K562 (cell line): ENCODE results near the gene CREB3L2. TPM values are rescaled to one million over a fixed set of nuclear protein-coding genes. Genes with fewer than 3 reads are reported as not detected.

Experiments used
- ATF1 ChIP-seq, 2 experiments: fragments of 450-650 bp in 1 of 2; IDR thresholded peaks; 2 replicates each; pipeline ENCODE4 v1.6.1; 2016; ENCODE audit warnings: missing compliant biosample characterization in 1 of 2, missing genetic modification characterization in 1 of 2
- BRF2 ChIP-seq: IDR thresholded peaks from 3 replicates; pipeline ENCODE4 v1.6.1; 2011; ENCODE audit warnings: borderline replicate concordance, mild to moderate bottlenecking; ENCODE audit not compliant: insufficient read length, insufficient read depth
- DMBX1 ChIP-seq: fragments of 250-450 bp; sonication (Bioruptor Pico); IDR thresholded peaks from 2 replicates; pipeline ENCODE4 v1.8.0; 2022; ENCODE audit warnings: inconsistent platforms, mild to moderate bottlenecking, moderate library complexity, borderline replicate concordance
- E2F1 ChIP-seq: sonication (generic); formaldehyde crosslinking; IDR thresholded peaks from 2 replicates; pipeline ENCODE4 v1.8.1; 2023; ENCODE audit warnings: mild to moderate bottlenecking, missing genetic modification reagents, moderate library complexity
- E2F8 ChIP-seq: fragments of 450-650 bp; IDR thresholded peaks from 2 replicates; pipeline ENCODE4 v1.7.1; 2018; ENCODE audit warnings: mild to moderate bottlenecking, low read depth; ENCODE audit not compliant: partially characterized antibody
- GTF2E2 ChIP-seq: fragments of 200-800 bp; sonication (Bioruptor generic); IDR thresholded peaks from 2 replicates; pipeline ENCODE4 v1.6.1; 2016; ENCODE audit warnings: missing genetic modification characterization, missing compliant biosample characterization
- MEF2A ChIP-seq: IDR thresholded peaks from 2 replicates; pipeline ENCODE4 v1.6.1; 2011; ENCODE audit warnings: low read depth, mild to moderate bottlenecking, low read length, moderate library complexity; ENCODE audit not compliant: control insufficient read depth
- MNT ChIP-seq, 2 experiments: fragments of 450-650 bp; conservative IDR thresholded peaks; 2 replicates each; pipeline ENCODE4 v1.6.1; 2017; ENCODE audit warnings: mild to moderate bottlenecking in 2 of 2, moderate library complexity in 2 of 2
- NUFIP1 ChIP-seq: fragments of 450-650 bp; IDR thresholded peaks from 2 replicates; pipeline ENCODE4 v1.6.1; 2018; ENCODE audit not compliant: partially characterized antibody
- PTRF ChIP-seq: fragments of 450-650 bp; IDR thresholded peaks from 2 replicates; pipeline ENCODE4 v1.6.1; 2016; ENCODE audit warnings: mild to moderate bottlenecking, missing genetic modification characterization, missing compliant biosample characterization
- RAD21 ChIP-seq, 2 experiments: fragments of 250-450 bp in 1 of 2; fragments of 450-650 bp in 1 of 2; sonication (Bioruptor Pico) in 1 of 2; formaldehyde crosslinking in 1 of 2; IDR thresholded peaks in 1 of 2; conservative IDR thresholded peaks in 1 of 2; 2 replicates each; pipeline versions ENCODE4 v1.4.0 to v1.8.0; 2020 to 2022; ENCODE audit warnings: mild to moderate bottlenecking in 2 of 2, moderate library complexity in 1 of 2
- RBM14 ChIP-seq: fragments of 200-400 bp; formaldehyde crosslinking; IDR thresholded peaks from 2 replicates; pipeline ENCODE4 v1.6.1; 2018; ENCODE audit warnings: low read depth, mild to moderate bottlenecking, low read length, moderate library complexity, borderline replicate concordance; ENCODE audit not compliant: insufficient read depth
- SMC3 ChIP-seq: conservative IDR thresholded peaks from 2 replicates; pipeline ENCODE4 v1.6.1; 2011; ENCODE audit warnings: low read depth, low read length, improper control_type of control experiment; ENCODE audit not compliant: insufficient read depth
- SNAPC5 ChIP-seq: fragments of 250-450 bp; sonication (Bioruptor Pico); IDR thresholded peaks from 2 replicates; pipeline ENCODE4 v1.8.0; 2021; ENCODE audit warnings: moderate library complexity, mild to moderate bottlenecking, inconsistent platforms
- TCF7 ChIP-seq: sonication (generic); IDR thresholded peaks from 2 replicates; pipeline ENCODE4 v1.6.1; 2016; ENCODE audit warnings: antibody characterized with exemption, borderline replicate concordance
- TRIM24 ChIP-seq, 2 experiments: fragments of 450-650 bp; IDR thresholded peaks; 2 replicates each; pipeline ENCODE4 v1.6.1; 2016
- ZBTB12 ChIP-seq: fragments of 250-450 bp; sonication (Bioruptor Pico); IDR thresholded peaks from 2 replicates; pipeline ENCODE4 v1.4.0; 2020
- ZNF133 ChIP-seq: fragments of 250-450 bp; sonication (Bioruptor Pico); IDR thresholded peaks from 2 replicates; pipeline ENCODE4 v1.4.0; 2020; ENCODE audit warnings: mild to moderate bottlenecking
- ZNF197 ChIP-seq: fragments of 200-800 bp; sonication (Bioruptor generic); IDR thresholded peaks from 2 replicates; pipeline ENCODE4 v1.6.1; 2016; ENCODE audit warnings: low read depth, missing genetic modification characterization, missing compliant biosample characterization
- polyA plus RNA-seq, 8 experiments: library from polyadenylated mRNA; depleted of rRNA in 4 of 8; stranded (reverse) in 5 of 8; unstranded in 3 of 8; fragments of >200 nt; fragmentation: Nextera tagmentation in 2 of 8; fragmentation: Illumina TruSeq in 1 of 8; extraction: Ambion mirVana in 2 of 8; extraction: Trizol in 1 of 8; gene quantifications; 2 replicates each; pipeline versions ENCODE4 v1.2.1 to v1.2.3, GENCODE V29; 2011 to 2014; ENCODE audit warnings: inconsistent platforms in 1 of 8, missing spikeins in 1 of 8
- total RNA-seq, 7 experiments: library from RNA; depleted of rRNA in 6 of 7; stranded (reverse); fragments of >200 nt in 6 of 7; fragmentation: Illumina TruSeq in 2 of 7; extraction: Trizol in 2 of 7; gene quantifications; 2 replicates each; pipeline versions ENCODE4 v1.2.1 to v1.2.3, GENCODE V29; 2011 to 2021; ENCODE audit warnings: low replicate concordance in 1 of 7

Gene CREB3L2
- total and polyA plus RNA-seq, 9 of the 15 experiments (the other 6 are each of a cell fraction or from before 2014, with no cell fraction given): 7.1 to 45.6 (median 15.8) TPM

- TF ChIP-seq SNAPC5 (no peak), SMC3 (no peak), TRIM24 (IDR thresholded peaks at IDR 0.05) (peak in 1 of 2 experiments; percentile 42; a peak in 2 of 4 replicates), BRF2 (no peak), DMBX1 (CRISPR knock-in tag) (peak; percentile 34; the same call in 1 of the 2 replicates), TCF7 (no peak), E2F8 (no peak), ZNF197 (no peak), PTRF (no peak), ATF1 (CRISPR knock-in tag; IDR thresholded peaks at IDR 0.05) (no peak), ATF1 (tag; IDR thresholded peaks at IDR 0.05) (0 out of 2 replicates have a peak, but pooled peaks have one; percentile 24), ZNF133 (CRISPR knock-in tag) (no peak), ZBTB12 (CRISPR knock-in tag) (no peak), NUFIP1 (no peak), RAD21 (CRISPR knock-in tag; conservative IDR thresholded peaks at IDR 0.05 in 1 of 2, IDR thresholded peaks at IDR 0.05 in 1 of 2) (no peak), GTF2E2 (tag) (0 out of 2 replicates have a peak, but pooled peaks have one; percentile 45), E2F1 (peak; percentile 68; the same call in 1 of the 2 replicates), MNT (conservative IDR thresholded peaks at IDR 0.05) (0 out of 4 replicates have a peak, but pooled peaks of 1 of the 2 experiments have one; percentile 14), RBM14 (no peak), MEF2A (no peak)
These were observed 5.5 kb downstream of the CREB3L2 start (continued) for GRCh38 chr7:137996386-137996851.
